CD14-positive monocyte (primary cell): ENCODE measurements around the gene CNTN4. TPM values are rescaled to one million over a fixed set of nuclear protein-coding genes. Genes with fewer than 3 reads are reported as not detected.

Source experiments
- DNase-seq, 3 donors: peaks; one replicate each; pipeline ENCODE4 v3.0.0-alpha.2; 2011 to 2022
- H2AFZ ChIP-seq: 2 replicates; pipeline ENCODE4 v1.6.0; 2012; ENCODE audit warnings: mild to moderate bottlenecking, low read depth, low read length, inconsistent platforms; ENCODE audit not compliant: insufficient read depth, poor library complexity, severe bottlenecking
- H3K27ac ChIP-seq, 2 donors: 1 replicate in 1 of 2; 2 replicates in 1 of 2; pipeline ENCODE4 v1.5.1; 2012 to 2013; ENCODE audit warnings: low read length in 2 of 2, control low read depth in 1 of 2, inconsistent platforms in 1 of 2, low read depth in 1 of 2, mild to moderate bottlenecking in 1 of 2
- H3K27me3 ChIP-seq, 2 donors: one replicate each; pipeline versions ENCODE4 v1.6.0 to v1.6.1; 2011 to 2013; ENCODE audit warnings: low read length in 2 of 2; ENCODE audit not compliant: control insufficient read depth in 2 of 2, insufficient read depth in 2 of 2
- H3K36me3 ChIP-seq, 2 donors: replicated peaks in 1 of 2; 1 replicate in 1 of 2; 2 replicates in 1 of 2; pipeline versions ENCODE4 v1.5.1 to v1.6.1; 2012 to 2013; ENCODE audit warnings: low read length in 2 of 2, control low read depth in 1 of 2, inconsistent platforms in 1 of 2, mild to moderate bottlenecking in 1 of 2; ENCODE audit not compliant: insufficient read depth in 2 of 2, control insufficient read depth in 1 of 2
- H3K4me1 ChIP-seq, 2 donors: 1 replicate in 1 of 2; 2 replicates in 1 of 2; pipeline versions ENCODE4 v1.5.1 to v1.6.1; 2012 to 2013; ENCODE audit warnings: low read length in 2 of 2, control low read depth in 1 of 2, inconsistent platforms in 1 of 2, mild to moderate bottlenecking in 1 of 2, moderate library complexity in 1 of 2; ENCODE audit not compliant: insufficient read depth in 2 of 2, control insufficient read depth in 1 of 2
- H3K4me2 ChIP-seq: replicated peaks from 2 replicates; pipeline ENCODE3; 2012; ENCODE audit warnings: low read length, moderate library complexity, mild to moderate bottlenecking; ENCODE audit not compliant: poor library complexity, severe bottlenecking; ENCODE audit errors: extremely low read depth
- H3K4me3 ChIP-seq, 3 experiments: fragments of 200-600 bp in 1 of 3; sonication (generic) in 1 of 3; replicated peaks in 1 of 3; 1 replicate in 2 of 3; 2 replicates in 1 of 3; pipeline ENCODE4 v1.5.1; 2011 to 2013; ENCODE audit warnings: low read length in 3 of 3, mild to moderate bottlenecking in 3 of 3, control low read depth in 2 of 3, low read depth in 2 of 3, inconsistent platforms in 1 of 3, moderate library complexity in 1 of 3
- H3K79me2 ChIP-seq: 2 replicates; pipeline ENCODE4 v1.6.0; 2012; ENCODE audit warnings: mild to moderate bottlenecking, control low read depth, inconsistent platforms, low read length, moderate library complexity; ENCODE audit not compliant: insufficient read depth
- H3K9ac ChIP-seq: 2 replicates; pipeline ENCODE4 v1.6.0; 2017; ENCODE audit warnings: low read length, mild to moderate bottlenecking; ENCODE audit not compliant: insufficient read depth, poor library complexity, severe bottlenecking
- H3K9me3 ChIP-seq, 2 donors: replicated peaks in 1 of 2; 1 replicate in 1 of 2; 2 replicates in 1 of 2; pipeline versions ENCODE4 v1.5.1 to v1.6.1; 2012 to 2013; ENCODE audit warnings: low read length in 2 of 2, control low read depth in 1 of 2; ENCODE audit not compliant: control insufficient read depth in 1 of 2, insufficient read depth in 1 of 2
- H4K20me1 ChIP-seq: 2 replicates; pipeline ENCODE4 v1.6.0; 2012; ENCODE audit warnings: mild to moderate bottlenecking, low read length, control low read depth, moderate library complexity; ENCODE audit not compliant: insufficient read depth
- H3K27ac Mint-ChIP-seq, 7 donors: one replicate each; pipeline ENCODE4 v1.8.0; 2020; ENCODE audit warnings: mild to moderate bottlenecking in 7 of 7, mixed read lengths in 7 of 7, moderate library complexity in 6 of 7, inconsistent platforms in 2 of 7
- H3K27me3 Mint-ChIP-seq, 3 donors: one replicate each; pipeline ENCODE4 v1.8.0; 2021 to 2022; ENCODE audit warnings: low read depth in 3 of 3, mild to moderate bottlenecking in 3 of 3, mixed read lengths in 3 of 3, moderate library complexity in 3 of 3, inconsistent platforms in 1 of 3
- H3K36me3 Mint-ChIP-seq, 2 donors: one replicate each; pipeline ENCODE4 v1.8.0; 2020; ENCODE audit warnings: mixed read lengths in 2 of 2, inconsistent platforms in 1 of 2, mild to moderate bottlenecking in 1 of 2
- H3K4me1 Mint-ChIP-seq: one replicate; pipeline ENCODE4 v1.8.0; 2020; ENCODE audit warnings: mild to moderate bottlenecking, mixed read lengths
- H3K4me3 Mint-ChIP-seq, 2 donors: one replicate each; pipeline ENCODE4 v1.8.0; 2020; ENCODE audit warnings: mild to moderate bottlenecking in 2 of 2, mixed read lengths in 2 of 2, moderate library complexity in 1 of 2
- H3K9me3 Mint-ChIP-seq, 7 donors: one replicate each; pipeline ENCODE4 v1.8.0; 2020 to 2022; ENCODE audit warnings: mixed read lengths in 7 of 7, mild to moderate bottlenecking in 6 of 7, moderate library complexity in 6 of 7, inconsistent platforms in 2 of 7
- WGBS: methylation state at CpG from one replicate; pipeline ENCODE4 v1.1.5; 2013; ENCODE audit warnings: missing lambda C conversion rate; ENCODE audit not compliant: insufficient coverage; 5-methylcytosine and 5-hydroxymethylcytosine counted together
- intact Hi-C, 2 donors: fragments of 100-400 bp; cut with micrococcal nuclease; formaldehyde crosslinking; loops; one replicate each; pipeline versions ENCODE4 v1.15.0 to v1.15.1; 2023
- polyA plus RNA-seq, 3 donors: library from polyadenylated mRNA; depleted of rRNA in 1 of 3; unstranded in 2 of 3; stranded (reverse) in 1 of 3; fragments of 300-500 nt in 2 of 3; fragments of >200 nt in 1 of 3; fragmentation: Illumina TruSeq in 2 of 3; gene quantifications; 1 replicate in 2 of 3; 2 replicates in 1 of 3; pipeline ENCODE4 v1.2.3, GENCODE V29; 2012 to 2021
- TF ChIP-seq, protein P1 (sequence below): fragments of 200-600 bp; IDR thresholded peaks from one replicate; pipeline ENCODE4 v1.8.0; 2022; ENCODE audit warnings: antibody characterized with exemption, mild to moderate bottlenecking

CNTN4 gene
- polyA plus RNA-seq, 3 donors: not detected

- Mint-ChIP-seq H3K27ac (no peak overlapping the region), H3K4me3 (no peak overlapping the region), H3K27me3 (peaks cover 0 to 4% (median 0%) of the 10 kb centered on the region in 3 donors), H3K9me3 (peaks cover 0 to 13% (median 3%) of the 10 kb centered on the region in 7 donors), H3K36me3 (no peaks in the 10 kb centered on the region), H3K4me1 (no peaks in the 10 kb centered on the region)
- Histone ChIP-seq H3K36me3 (no peaks in the 10 kb centered on the region), H4K20me1 (no peaks in the 10 kb centered on the region), H2AFZ (no peak overlapping the region), H3K9me3 (no peaks in the 10 kb centered on the region), H3K79me2 (no peaks in the 10 kb centered on the region), H3K9ac (no peak overlapping the region), H3K27me3 (no peaks in the 10 kb centered on the region), H3K4me2 (no peak overlapping the region), H3K4me3 (no peak overlapping the region), H3K4me1 (no peaks in the 10 kb centered on the region), H3K27ac (no peak overlapping the region)
- DNase-seq: no peak
- 89% methylated on average over 1 of the region's 1 CpG for WGBS
- TF ChIP-seq, protein P1, sequence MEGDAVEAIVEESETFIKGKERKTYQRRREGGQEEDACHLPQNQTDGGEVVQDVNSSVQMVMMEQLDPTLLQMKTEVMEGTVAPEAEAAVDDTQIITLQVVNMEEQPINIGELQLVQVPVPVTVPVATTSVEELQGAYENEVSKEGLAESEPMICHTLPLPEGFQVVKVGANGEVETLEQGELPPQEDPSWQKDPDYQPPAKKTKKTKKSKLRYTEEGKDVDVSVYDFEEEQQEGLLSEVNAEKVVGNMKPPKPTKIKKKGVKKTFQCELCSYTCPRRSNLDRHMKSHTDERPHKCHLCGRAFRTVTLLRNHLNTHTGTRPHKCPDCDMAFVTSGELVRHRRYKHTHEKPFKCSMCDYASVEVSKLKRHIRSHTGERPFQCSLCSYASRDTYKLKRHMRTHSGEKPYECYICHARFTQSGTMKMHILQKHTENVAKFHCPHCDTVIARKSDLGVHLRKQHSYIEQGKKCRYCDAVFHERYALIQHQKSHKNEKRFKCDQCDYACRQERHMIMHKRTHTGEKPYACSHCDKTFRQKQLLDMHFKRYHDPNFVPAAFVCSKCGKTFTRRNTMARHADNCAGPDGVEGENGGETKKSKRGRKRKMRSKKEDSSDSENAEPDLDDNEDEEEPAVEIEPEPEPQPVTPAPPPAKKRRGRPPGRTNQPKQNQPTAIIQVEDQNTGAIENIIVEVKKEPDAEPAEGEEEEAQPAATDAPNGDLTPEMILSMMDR: no peak
- intact Hi-C loops: no loop called here
Measured at GRCh38 chr3:2772803-2773202, 674.1 kb downstream of the CNTN4 start.

DNA sequence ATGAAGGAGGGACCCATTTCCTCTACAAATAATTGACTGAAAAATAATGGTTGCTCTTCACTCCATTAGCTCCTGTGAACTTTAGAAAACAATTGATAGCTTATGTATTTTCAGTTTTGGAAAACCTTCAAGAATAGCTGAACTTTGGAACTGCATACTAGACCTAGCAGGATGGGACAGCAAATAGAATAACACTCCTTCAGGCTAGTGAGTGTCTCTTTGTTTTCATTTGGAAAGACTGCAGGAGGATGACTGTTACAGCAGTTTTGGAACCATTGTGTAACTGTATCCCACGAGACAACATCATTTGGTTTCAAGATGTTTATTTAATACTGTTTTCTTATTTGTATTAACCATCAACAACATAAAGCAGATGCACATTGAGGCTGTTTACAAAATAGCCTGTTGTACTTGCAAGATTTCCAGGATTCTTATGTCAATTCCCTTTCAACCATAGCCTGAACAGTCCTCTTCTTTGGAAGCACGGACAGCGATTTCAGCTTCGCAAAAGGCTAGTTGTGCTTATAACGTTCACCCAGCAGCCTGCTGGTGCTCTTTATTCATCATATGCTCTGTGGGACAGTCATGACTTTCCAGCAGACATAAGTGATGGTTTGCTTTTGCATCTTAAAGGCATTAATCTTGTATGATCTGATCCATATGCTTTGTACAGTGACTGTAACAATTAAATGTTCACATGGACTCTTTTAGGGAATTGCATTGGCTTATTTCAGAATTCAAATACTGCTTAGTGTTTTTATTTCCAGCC lies 676.0 kb downstream of the CNTN4 start:
- intact Hi-C loops: no loop called here
- Histone ChIP-seq H3K9me3 (no peaks in the 10 kb centered on the region), H3K79me2 (no peaks in the 10 kb centered on the region), H3K4me1 (no peaks in the 10 kb centered on the region), H3K4me2 (no peak overlapping the region), H3K27me3 (no peaks in the 10 kb centered on the region), H3K27ac (no peak overlapping the region), H3K4me3 (no peak overlapping the region), H3K9ac (no peak overlapping the region), H2AFZ (no peak overlapping the region), H4K20me1 (no peaks in the 10 kb centered on the region), H3K36me3 (no peaks in the 10 kb centered on the region)
- Mint-ChIP-seq H3K27ac (no peak overlapping the region), H3K9me3 (peaks cover 0 to 12% (median 3%) of the 10 kb centered on the region in 7 donors), H3K36me3 (no peaks in the 10 kb centered on the region), H3K4me3 (no peak overlapping the region), H3K4me1 (no peaks in the 10 kb centered on the region), H3K27me3 (peaks cover 0 to 4% (median 0%) of the 10 kb centered on the region in 3 donors)
- no peak for DNase-seq
- WGBS: 81% methylated on average over 3 of the region's 5 CpGs
- TF ChIP-seq, protein P1: no peak
